Measurements from ENCODE around the gene PHF21A.

DNA sequence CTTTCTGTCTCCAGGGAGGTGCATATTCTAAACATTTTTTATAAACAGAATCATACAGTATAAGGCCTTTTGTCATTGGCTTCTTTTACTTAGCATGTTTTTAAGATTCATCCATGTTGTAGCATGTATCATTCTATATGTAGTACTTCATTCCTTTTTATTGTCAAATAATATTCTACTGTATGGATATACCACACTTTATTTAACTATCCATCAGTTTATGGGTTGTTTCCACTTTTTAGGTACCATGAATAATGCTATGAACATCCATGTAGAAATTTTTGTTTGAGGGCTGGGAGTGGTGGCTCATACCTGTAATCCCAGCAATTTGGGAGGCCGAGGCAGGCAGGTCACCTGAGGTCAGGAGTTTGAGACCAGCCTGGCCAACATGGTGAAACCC is 73.1 kb downstream of the PHF21A start:
- no peak for TF ChIP-seq MAX (IDR thresholded peaks at IDR 0.05)
- TF ChIP-seq CTCF (IDR thresholded peaks at IDR 0.05; ENCODE audit: control extremely low read depth in 1 of 3, insufficient read depth in 1 of 3, low read depth in 1 of 3, low read length in 3 of 3): no peak
